HG03442 (cell line): ENCODE measurements around the gene FYB1.

Source experiments
- ATAC-seq: cut with Tn5 transposase; IDR thresholded peaks from one replicate; pipeline ENCODE4 v1.9.1; 2021; ENCODE audit warnings: mild to moderate bottlenecking, moderate library complexity; ENCODE audit not compliant: unreplicated experiment

Gene FYB1

DNA sequence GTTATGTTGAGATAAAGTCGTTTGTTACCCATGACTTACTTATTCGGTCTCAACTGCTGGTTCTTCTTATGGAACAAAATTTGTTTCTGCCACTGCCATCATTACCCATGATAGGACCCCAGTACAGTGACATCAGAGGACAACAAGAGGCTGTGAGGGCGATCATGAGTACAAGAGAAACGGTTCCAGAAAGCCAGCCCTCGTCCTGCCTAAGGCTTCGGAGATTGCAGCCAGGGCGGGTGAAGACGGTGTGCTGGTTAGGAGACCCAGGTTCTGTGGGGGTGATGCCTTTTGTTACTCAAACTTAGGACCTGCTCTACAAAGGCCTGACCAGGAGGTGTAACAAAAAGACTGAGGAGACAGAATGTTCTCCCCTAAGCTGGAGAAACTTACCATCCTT lies 10.9 kb downstream of the FYB1 start:
- ATAC-seq = no peak

GRCh38 chr5:39207345-39208045 lies 11.9 kb downstream of the FYB1 start:
- no peak for ATAC-seq

- ATAC-seq = no peak
These were observed 12.6 kb downstream of the FYB1 start for GRCh38 chr5:39206630-39207321.

- no peak for ATAC-seq
These were observed 13.8 kb downstream of the FYB1 start for GRCh38 chr5:39205550-39205949.

DNA sequence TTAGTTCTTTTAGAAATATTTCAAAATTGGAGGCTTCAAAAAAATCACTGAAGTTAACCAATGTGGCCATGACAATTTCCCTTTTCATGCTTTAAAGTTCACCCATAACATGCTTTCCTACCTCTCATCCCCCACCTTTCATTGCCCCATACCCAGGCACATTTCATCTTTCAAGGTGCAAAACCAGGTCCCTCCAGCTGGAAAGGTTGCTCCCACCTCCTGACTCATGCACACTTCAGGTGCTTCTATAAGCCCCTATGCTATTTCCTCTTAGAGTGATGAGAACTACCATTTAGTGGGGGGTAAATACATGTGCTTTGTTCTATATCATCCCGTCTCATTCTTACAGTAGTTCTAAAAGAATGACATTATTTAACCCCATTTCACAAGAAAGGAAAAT lies 15.4 kb downstream of the FYB1 start:
- ATAC-seq = no peak

DNA sequence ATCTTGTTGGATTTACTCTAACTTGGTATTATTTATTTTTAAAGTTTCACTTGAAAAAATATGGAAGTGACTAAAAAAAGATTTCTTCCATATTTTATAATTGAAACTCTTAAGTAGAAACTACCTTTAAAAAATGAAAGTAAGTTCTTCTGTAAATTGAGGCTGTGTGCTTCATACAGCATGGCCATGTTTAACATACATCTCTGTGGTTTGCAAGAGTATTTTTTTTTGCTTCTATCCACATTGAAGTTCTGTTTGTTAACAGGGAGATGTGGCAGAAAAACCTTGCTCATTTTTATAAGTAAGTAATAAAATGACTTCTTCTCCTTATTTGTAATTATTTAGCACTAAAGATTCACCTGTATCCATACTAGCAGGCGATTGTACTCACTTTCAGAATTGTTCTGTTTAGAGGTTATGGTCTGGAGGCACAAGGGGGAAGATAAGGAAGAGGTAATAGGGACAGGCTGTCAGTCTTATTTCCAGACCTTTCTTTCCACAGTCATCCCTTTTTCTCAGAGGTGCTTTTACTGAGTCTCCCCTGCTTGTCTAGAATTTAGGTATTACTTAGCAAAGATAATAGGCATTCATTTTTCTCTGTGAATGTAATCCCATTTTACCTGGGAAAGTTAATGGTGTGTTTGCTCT lies 16.0 kb downstream of the FYB1 start:
- no peak for ATAC-seq

DNA sequence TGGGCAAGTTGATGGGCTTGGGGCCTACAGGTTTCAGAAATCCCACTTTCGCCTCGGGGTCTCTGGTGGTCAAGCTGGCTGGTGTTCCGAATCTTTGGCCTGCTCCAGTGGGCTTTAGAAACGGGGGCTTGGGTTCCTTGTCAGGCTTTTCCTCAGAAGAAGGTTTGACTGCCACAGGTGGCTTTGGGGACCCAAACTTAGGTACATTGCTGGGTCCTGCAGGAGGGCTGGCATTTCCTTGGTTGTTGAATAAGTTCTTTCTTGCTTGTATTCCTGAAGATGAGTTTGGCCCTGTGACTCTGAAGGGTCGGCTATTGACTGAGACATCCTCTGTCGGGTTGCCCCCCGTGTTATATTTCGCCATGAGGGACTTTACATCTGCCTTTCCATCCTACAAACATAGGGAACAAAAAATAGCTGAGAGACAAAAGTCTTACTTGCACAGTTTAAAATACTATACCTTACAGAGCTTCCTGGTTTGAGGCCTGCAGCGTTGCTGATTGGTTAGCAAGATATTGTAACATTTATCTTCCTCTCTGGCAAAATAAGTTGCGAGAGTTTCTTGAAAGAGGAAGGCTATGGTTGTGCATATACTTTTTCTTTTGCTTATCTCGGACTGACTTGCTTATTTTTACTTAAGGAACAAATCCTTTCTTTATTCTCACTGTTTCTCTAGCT lies 16.6 kb downstream of the FYB1 start:
- no peak for ATAC-seq

DNA sequence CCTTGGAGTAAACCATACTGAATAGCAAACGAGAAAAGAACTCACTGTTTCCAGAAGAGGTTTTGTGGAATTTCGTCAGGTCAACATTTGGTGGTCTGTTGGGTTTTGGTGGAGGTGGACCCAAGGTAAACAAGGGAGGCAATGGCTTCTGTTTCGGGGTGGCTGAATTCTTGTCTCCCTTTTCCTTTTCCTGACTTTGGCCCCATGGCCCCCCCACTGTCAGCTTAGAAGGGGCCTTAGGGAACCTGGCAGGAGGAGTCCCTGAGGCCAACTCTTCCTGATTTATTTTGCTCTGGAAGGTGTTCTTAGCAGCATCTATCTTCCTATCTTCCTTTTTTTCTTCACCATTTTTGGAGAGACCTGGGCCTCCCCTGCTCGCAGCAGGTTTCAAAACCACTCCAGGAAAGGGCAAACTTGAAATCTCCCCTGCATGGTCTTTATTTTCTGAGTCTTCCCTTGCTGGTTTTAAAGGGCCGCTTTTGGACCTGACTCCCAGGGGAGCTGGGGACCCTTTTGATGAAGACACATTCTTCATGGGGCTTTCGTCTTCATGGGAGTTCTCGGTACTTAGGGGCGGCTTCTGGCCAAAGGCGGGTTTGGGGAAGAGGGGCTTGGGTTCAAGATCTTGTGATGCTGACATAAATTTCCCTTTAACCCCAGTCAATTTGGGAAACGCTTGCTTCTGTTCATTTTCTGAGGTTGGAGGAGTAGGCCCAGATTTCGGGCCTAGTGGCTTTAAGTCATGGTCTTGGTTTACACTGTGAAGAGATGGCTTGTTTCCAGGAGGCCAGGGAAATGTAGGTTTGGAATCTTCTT lies 17.4 kb downstream of the FYB1 start:
- ATAC-seq = no peak

DNA sequence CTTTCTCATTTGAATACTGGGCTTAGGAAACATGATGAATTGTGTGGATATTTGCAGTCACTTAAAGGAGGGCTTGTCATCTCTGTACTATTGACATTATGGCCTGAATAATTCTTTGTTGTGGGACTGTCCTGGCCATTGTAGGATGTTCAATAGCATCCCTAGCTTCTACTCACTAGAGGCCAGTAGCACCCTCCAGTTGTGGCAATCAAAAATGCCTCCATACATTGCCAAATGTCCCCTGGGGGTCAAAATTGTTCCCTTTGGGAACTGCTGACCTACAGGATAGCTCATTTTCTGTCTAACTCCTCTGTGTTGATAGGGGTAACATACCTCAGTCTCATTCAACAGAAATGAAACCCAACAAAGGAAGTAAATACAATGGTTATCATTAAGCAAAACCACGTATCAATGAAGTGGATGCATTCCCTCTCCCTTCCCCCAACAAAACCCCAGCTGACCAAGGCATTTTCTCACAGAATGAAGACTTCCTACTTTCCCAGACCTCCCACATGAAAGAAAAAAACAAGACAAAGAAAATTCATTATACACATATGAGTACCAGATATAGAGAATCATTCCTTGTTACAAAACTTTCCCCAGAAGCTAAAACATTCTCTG lies 18.1 kb downstream of the FYB1 start:
- no peak for ATAC-seq

- ATAC-seq = no peak
These were observed 19.3 kb downstream of the FYB1 start for GRCh38 chr5:39200081-39200480.

GRCh38 chr5:39199335-39199734 lies 20.0 kb downstream of the FYB1 start:
- ATAC-seq = no peak

- ATAC-seq = no peak
These were observed 21.2 kb downstream of the FYB1 start for GRCh38 chr5:39198127-39198526.

DNA sequence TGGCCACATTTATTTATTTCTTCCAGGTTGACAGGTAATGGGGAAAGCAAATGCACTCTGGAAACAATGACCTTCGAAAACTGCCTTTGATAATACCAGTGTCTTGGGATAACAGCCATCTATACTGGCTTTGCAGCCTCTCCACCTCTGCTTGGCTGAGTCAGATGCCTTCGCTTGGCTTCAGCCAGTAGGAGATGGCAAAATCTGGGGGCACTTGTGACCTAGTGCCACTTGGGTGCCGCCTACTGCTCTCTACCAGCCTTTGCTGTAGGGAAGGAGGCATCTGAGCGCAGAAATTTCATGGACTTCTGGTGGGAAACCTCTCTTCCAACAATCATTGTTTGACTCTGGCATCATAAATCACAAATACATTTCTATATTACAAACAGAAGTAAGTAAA lies 21.8 kb downstream of the FYB1 start:
- no peak for ATAC-seq

- ATAC-seq = no peak
These were observed 24.1 kb downstream of the FYB1 start for GRCh38 chr5:39195198-39195826.

GRCh38 chr5:39194466-39195136 lies 24.8 kb downstream of the FYB1 start:
- no peak for ATAC-seq

GRCh38 chr5:39193553-39194465 lies 25.6 kb downstream of the FYB1 start:
- no peak for ATAC-seq

DNA sequence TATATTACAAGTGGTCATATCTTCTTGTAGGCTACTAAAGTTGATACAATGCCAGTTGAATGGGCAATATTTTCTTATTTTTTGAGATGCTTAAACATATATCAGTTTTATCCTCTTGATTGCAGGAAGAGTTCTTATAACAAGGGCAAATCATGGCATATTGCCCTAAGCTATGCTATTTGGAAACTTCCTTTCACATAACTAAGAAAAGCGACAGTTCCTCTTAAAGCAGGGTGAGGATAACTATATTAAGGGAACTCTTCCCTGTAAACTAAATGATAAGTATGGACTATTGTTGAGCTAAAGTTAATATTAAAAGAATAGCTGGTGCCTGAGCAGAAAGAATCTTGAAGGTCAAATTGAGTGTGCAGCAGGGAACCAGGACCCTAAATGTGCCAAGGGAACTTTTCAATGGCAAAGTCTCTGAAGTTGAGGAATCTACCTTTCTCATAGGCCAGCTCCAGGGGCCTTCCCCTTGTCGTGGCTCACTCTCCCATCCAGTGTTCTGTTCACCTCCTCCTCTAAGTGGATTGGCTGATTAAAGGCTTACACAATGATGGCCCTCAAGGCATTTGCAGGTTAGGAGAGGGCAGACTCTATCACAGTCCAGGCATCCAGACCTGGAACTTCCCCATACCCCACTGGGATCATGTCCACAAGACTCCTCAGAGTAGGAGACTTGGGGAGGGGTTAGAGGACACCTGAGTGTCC lies 26.8 kb downstream of the FYB1 start:
- ATAC-seq = no peak

DNA sequence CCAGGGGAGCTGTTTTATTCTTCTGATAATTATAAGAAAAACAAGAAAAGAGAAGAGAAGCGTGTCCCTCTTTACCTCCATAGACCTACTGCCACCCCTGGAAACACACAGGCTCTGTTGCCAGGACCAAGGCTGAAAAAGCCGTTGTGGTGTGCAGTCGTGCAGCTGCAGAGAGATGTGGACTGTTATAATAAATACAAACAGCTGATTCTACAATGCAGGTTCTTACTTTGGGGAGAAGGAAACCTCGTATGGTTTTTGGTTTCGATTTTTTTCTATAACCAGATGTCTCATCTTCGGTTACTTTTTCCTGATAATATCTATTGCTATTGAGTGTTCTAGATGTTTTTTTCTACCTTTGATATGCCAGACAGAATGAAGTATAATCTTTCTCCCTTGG lies 28.1 kb downstream of the FYB1 start:
- peak; percentile 41 for ATAC-seq
